IgD-negative memory B cell (primary cell): ENCODE results near the gene FFAR2. TPM values are rescaled to one million over a fixed set of nuclear protein-coding genes. Genes with fewer than 3 reads are reported as not detected.
A peak's percentile ranks its signal among the peaks of the same experiment; 100 is the strongest.

Experiments used
- H3K27ac Mint-ChIP-seq, 3 donors: one replicate each; pipeline ENCODE4 v1.8.0; 2020 to 2022; ENCODE audit warnings: mild to moderate bottlenecking in 3 of 3, mixed read lengths in 3 of 3, moderate library complexity in 1 of 3
- H3K27me3 Mint-ChIP-seq: one replicate; pipeline ENCODE4 v1.8.0; 2021; ENCODE audit warnings: mixed read lengths
- H3K36me3 Mint-ChIP-seq: one replicate; pipeline ENCODE4 v1.8.0; 2020; ENCODE audit warnings: mild to moderate bottlenecking, mixed read lengths
- H3K4me1 Mint-ChIP-seq, 3 donors: one replicate each; pipeline ENCODE4 v1.8.0; 2020 to 2022; ENCODE audit warnings: mixed read lengths in 3 of 3, mild to moderate bottlenecking in 1 of 3
- H3K4me3 Mint-ChIP-seq, 4 donors: one replicate each; pipeline ENCODE4 v1.8.0; 2020 to 2022; ENCODE audit warnings: mild to moderate bottlenecking in 4 of 4, mixed read lengths in 4 of 4, moderate library complexity in 3 of 4
- H3K9me3 Mint-ChIP-seq, 3 donors: one replicate each; pipeline ENCODE4 v1.8.0; 2020 to 2021; ENCODE audit warnings: mixed read lengths in 3 of 3, mild to moderate bottlenecking in 1 of 3
- polyA plus RNA-seq: library from polyadenylated mRNA; unstranded; fragments of 300-500 nt; fragmentation: Illumina TruSeq; gene quantifications from one replicate; pipeline ENCODE4 v1.2.3, GENCODE V29; 2021

Gene FFAR2
- polyA plus RNA-seq, 1 donor from 2014 or later, result not detected

GRCh38 chr19:35436477-35437405 is 11.3 kb upstream of the FFAR2 start:
- H3K4me3 Mint-ChIP-seq, result peak overlapping the region; percentile 29 to 77 (median 52)
- H3K27me3 Mint-ChIP-seq, result peaks cover 13% of the 10 kb centered on the region
- H3K9me3 Mint-ChIP-seq, result peaks cover 0 to 6% (median 6%) of the 10 kb centered on the region in 3 donors
- H3K27ac Mint-ChIP-seq, result no peak overlapping the region
- peaks cover 8 to 34% (median 23%) of the 10 kb centered on the region in 3 donors for H3K4me1 Mint-ChIP-seq
- H3K36me3 Mint-ChIP-seq, result peaks cover 3% of the 10 kb centered on the region

- peaks cover 3% of the 10 kb centered on the region for H3K36me3 Mint-ChIP-seq
- peaks cover 13% of the 10 kb centered on the region for H3K27me3 Mint-ChIP-seq
- no peak overlapping the region for H3K27ac Mint-ChIP-seq
- peak overlapping the region in 1 of 4 donors; percentile 1 for H3K4me3 Mint-ChIP-seq
- H3K4me1 Mint-ChIP-seq, result peaks cover 13 to 41% (median 29%) of the 10 kb centered on the region in 3 donors
- H3K9me3 Mint-ChIP-seq, result peaks cover 0 to 2% (median 0%) of the 10 kb centered on the region in 3 donors
Measured at GRCh38 chr19:35437406-35437951, 10.6 kb upstream of the FFAR2 start.

GRCh38 chr19:35438096-35438495 is 10.0 kb upstream of the FFAR2 start:
- Mint-ChIP-seq H3K4me1 (peaks cover 14 to 44% (median 33%) of the 10 kb centered on the region in 3 donors), H3K27ac (no peak overlapping the region), H3K9me3 (no peaks in the 10 kb centered on the region)

GRCh38 chr19:35438527-35438926 is 9.5 kb upstream of the FFAR2 start:
- Mint-ChIP-seq H3K4me3 (no peak overlapping the region), H3K27me3 (peaks cover 13% of the 10 kb centered on the region), H3K4me1 (peaks cover 14 to 44% (median 33%) of the 10 kb centered on the region in 3 donors), H3K27ac (peak overlapping the region in 1 of 3 donors; percentile 46), H3K36me3 (peaks cover 3% of the 10 kb centered on the region), H3K9me3 (no peaks in the 10 kb centered on the region)

More at GRCh38 chr19:35438096-35438495, 10.0 kb upstream of the FFAR2 start:
- no peak overlapping the region for H3K4me3 Mint-ChIP-seq
- peaks cover 3% of the 10 kb centered on the region for H3K36me3 Mint-ChIP-seq
- H3K27me3 Mint-ChIP-seq, result peaks cover 13% of the 10 kb centered on the region

- Mint-ChIP-seq H3K27ac (no peak overlapping the region), H3K4me3 (peak overlapping the region in 1 of 4 donors; percentile 63), H3K9me3 (no peaks in the 10 kb centered on the region), H3K36me3 (peaks cover 3% of the 10 kb centered on the region), H3K4me1 (peaks cover 14 to 44% (median 36%) of the 10 kb centered on the region in 3 donors), H3K27me3 (peaks cover 11% of the 10 kb centered on the region)
Measured at GRCh38 chr19:35439921-35440320, 8.1 kb upstream of the FFAR2 start.

GRCh38 chr19:35442091-35442490 is 6.0 kb upstream of the FFAR2 start:
- peak overlapping the region in 3 of 4 donors; percentile 54 to 94 (median 81) for H3K4me3 Mint-ChIP-seq

GRCh38 chr19:35444735-35445134 is 3.3 kb upstream of the FFAR2 start:
- peaks cover 3% of the 10 kb centered on the region for H3K36me3 Mint-ChIP-seq
- peak overlapping the region in 1 of 4 donors; percentile 1 for H3K4me3 Mint-ChIP-seq
- peaks cover 0 to 2% (median 0%) of the 10 kb centered on the region in 3 donors for H3K9me3 Mint-ChIP-seq
- peaks cover 22 to 39% (median 37%) of the 10 kb centered on the region in 3 donors for H3K4me1 Mint-ChIP-seq
- peak overlapping the region in 1 of 3 donors; percentile 39 for H3K27ac Mint-ChIP-seq
- peaks cover 9% of the 10 kb centered on the region for H3K27me3 Mint-ChIP-seq

More at GRCh38 chr19:35442091-35442490, 6.0 kb upstream of the FFAR2 start:
- peaks cover 3% of the 10 kb centered on the region for H3K36me3 Mint-ChIP-seq
- peaks cover 3% of the 10 kb centered on the region for H3K27me3 Mint-ChIP-seq
- no peaks in the 10 kb centered on the region for H3K9me3 Mint-ChIP-seq
- H3K27ac Mint-ChIP-seq, result no peak overlapping the region
- peaks cover 17 to 40% (median 36%) of the 10 kb centered on the region in 3 donors for H3K4me1 Mint-ChIP-seq

GRCh38 chr19:35445826-35446593 is 2.0 kb upstream of the FFAR2 start:
- Mint-ChIP-seq H3K9me3 (peaks cover 0 to 2% (median 0%) of the 10 kb centered on the region in 3 donors), H3K4me3 (peak overlapping the region in 2 of 4 donors; percentile 62 to 81), H3K27ac (peak overlapping the region in 1 of 3 donors; percentile 68), H3K27me3 (peaks cover 9% of the 10 kb centered on the region), H3K4me1 (peaks cover 25 to 39% (median 33%) of the 10 kb centered on the region in 3 donors), H3K36me3 (peaks cover 4% of the 10 kb centered on the region)

- Mint-ChIP-seq H3K4me1 (peaks cover 23 to 35% (median 25%) of the 10 kb centered on the region in 3 donors), H3K27ac (peak overlapping the region in 1 of 3 donors; percentile 41), H3K27me3 (peaks cover 9% of the 10 kb centered on the region), H3K9me3 (peaks cover 0 to 2% (median 0%) of the 10 kb centered on the region in 3 donors), H3K4me3 (peak overlapping the region in 2 of 4 donors; percentile 36 to 81), H3K36me3 (peaks cover 1% of the 10 kb centered on the region)
Measured at GRCh38 chr19:35449359-35450043, 1.4 kb downstream of the FFAR2 start.

- H3K4me1 Mint-ChIP-seq, result peaks cover 24 to 30% (median 25%) of the 10 kb centered on the region in 3 donors
- H3K27ac Mint-ChIP-seq, result no peak overlapping the region
- peaks cover 7% of the 10 kb centered on the region for H3K27me3 Mint-ChIP-seq
- H3K9me3 Mint-ChIP-seq, result peaks cover 0 to 2% (median 0%) of the 10 kb centered on the region in 3 donors
- H3K4me3 Mint-ChIP-seq, result no peak overlapping the region
- peaks cover 1% of the 10 kb centered on the region for H3K36me3 Mint-ChIP-seq
Measured at GRCh38 chr19:35451338-35452096, 3.5 kb downstream of the FFAR2 start.

- Mint-ChIP-seq H3K4me3 (no peak overlapping the region), H3K27me3 (peaks cover 1% of the 10 kb centered on the region), H3K27ac (no peak overlapping the region), H3K9me3 (no peaks in the 10 kb centered on the region), H3K36me3 (peaks cover 1% of the 10 kb centered on the region), H3K4me1 (peaks cover 38 to 48% (median 39%) of the 10 kb centered on the region in 3 donors)
Measured at GRCh38 chr19:35454663-35455062, 6.6 kb downstream of the FFAR2 start.

- Mint-ChIP-seq H3K27me3 (peaks cover 1% of the 10 kb centered on the region), H3K27ac (peak overlapping the region in 1 of 3 donors; percentile 18), H3K4me1 (peaks cover 45 to 55% (median 46%) of the 10 kb centered on the region in 3 donors)
Measured at GRCh38 chr19:35455616-35456201, 7.7 kb downstream of the FFAR2 start.

GRCh38 chr19:35457173-35457572 is 9.1 kb downstream of the FFAR2 start:
- Mint-ChIP-seq H3K27ac (peak overlapping the region in 1 of 3 donors; percentile 25), H3K36me3 (no peaks in the 10 kb centered on the region), H3K4me1 (peaks cover 40 to 51% (median 41%) of the 10 kb centered on the region in 3 donors), H3K9me3 (no peaks in the 10 kb centered on the region), H3K27me3 (peaks cover 1% of the 10 kb centered on the region), H3K4me3 (peak overlapping the region in 2 of 4 donors; percentile 5 to 50)

More at GRCh38 chr19:35455616-35456201, 7.7 kb downstream of the FFAR2 start:
- Mint-ChIP-seq H3K4me3 (peak overlapping the region in 2 of 4 donors; percentile 52 to 81), H3K9me3 (no peaks in the 10 kb centered on the region), H3K36me3 (no peaks in the 10 kb centered on the region)
